ENCODE data around the gene INVS. TPM values are rescaled to one million over a fixed set of nuclear protein-coding genes. Genes with fewer than 3 reads are reported as not detected.

The INVS gene
- total RNA-seq, 4 donors from 2014 or later, result 21.0 to 47.8 (median 31.6) TPM

GRCh38 chr9:100170556-100170955 is 71.5 kb downstream of the INVS start:
- Histone ChIP-seq H3K36me3 (peaks cover 0 to 11% (median 0%) of the 10 kb centered on the region in 4 donors), H3K9me3 (peaks cover 6 to 9% of the 10 kb centered on the region in 2 donors), H3K27me3 (no peaks in the 10 kb centered on the region), H3K4me3 (no peak overlapping the region), H3K4me1 (no peaks in the 10 kb centered on the region), H3K27ac (no peak overlapping the region)
- no peak for DNase-seq
- in situ Hi-C loops (cut with MboI; ENCODE audit: low pct_ligation_motif_present in 1 of 4, low pct_unique_long_range_greater_than_20kb in 1 of 4, low sequenced_read_pairs in 3 of 4), result no loop called here
- intact Hi-C loops (cut with DNase I; ENCODE audit: low total_unique reads), result no loop called here
- TF ChIP-seq POLR2A (IDR thresholded peaks at IDR 0.05) (no peak), POLR2AphosphoS5 (IDR thresholded peaks at IDR 0.05) (no peak), EP300 (IDR thresholded peaks at IDR 0.05; ENCODE audit: low read depth) (no peak), CTCF (IDR thresholded peaks at IDR 0.05) (no peak)

- H3K27ac ChIP-seq, result no peak overlapping the region
- peaks cover 23 to 25% of the 10 kb centered on the region in 2 donors for H3K9me3 ChIP-seq
- intact Hi-C loops (cut with DNase I; ENCODE audit: low total_unique reads), result no loop called here
- no peak overlapping the region for H3K4me3 ChIP-seq
- DNase-seq, result no peak
- peaks cover 0 to 4% (median under 1%) of the 10 kb centered on the region in 4 donors for H3K36me3 ChIP-seq
- 50 to 67% methylated on average over 1 of the region's 1 CpG for WGBS, 2 donors (ENCODE audit: low coverage in 1 of 2)
- in situ Hi-C loops (cut with MboI; ENCODE audit: low pct_ligation_motif_present in 1 of 4, low pct_unique_long_range_greater_than_20kb in 1 of 4, low sequenced_read_pairs in 3 of 4), result no loop called here
- no peaks in the 10 kb centered on the region for H3K4me1 ChIP-seq
- H3K27me3 ChIP-seq, result no peaks in the 10 kb centered on the region
- no peak for TF ChIP-seq EP300 (IDR thresholded peaks at IDR 0.05; ENCODE audit: low read depth)
- TF ChIP-seq POLR2AphosphoS5 (IDR thresholded peaks at IDR 0.05), result no peak
- no peak for TF ChIP-seq CTCF (IDR thresholded peaks at IDR 0.05)
These were observed 87.3 kb downstream of the INVS start for GRCh38 chr9:100186356-100186755.

GRCh38 chr9:100190339-100190738 is 91.3 kb downstream of the INVS start:
- Histone ChIP-seq H3K27ac (no peak overlapping the region), H3K27me3 (no peaks in the 10 kb centered on the region), H3K36me3 (peaks cover 0 to 6% (median 2%) of the 10 kb centered on the region in 4 donors), H3K4me1 (no peaks in the 10 kb centered on the region), H3K9me3 (peaks cover 25 to 38% of the 10 kb centered on the region in 2 donors), H3K4me3 (no peak overlapping the region)
- no peak for TF ChIP-seq POLR2A (IDR thresholded peaks at IDR 0.05)
- no peak for TF ChIP-seq CTCF (IDR thresholded peaks at IDR 0.05)
- no peak for TF ChIP-seq POLR2AphosphoS5 (IDR thresholded peaks at IDR 0.05)
- in situ Hi-C loops (cut with MboI; ENCODE audit: low pct_ligation_motif_present in 1 of 4, low pct_unique_long_range_greater_than_20kb in 1 of 4, low sequenced_read_pairs in 3 of 4) (no loop called here), intact Hi-C loops (cut with DNase I; ENCODE audit: low total_unique reads) (no loop called here)
- no peak for DNase-seq
- WGBS, 2 donors (ENCODE audit: low coverage in 1 of 2), result 93 to 100% methylated on average over 2 of the region's 2 CpGs

GRCh38 chr9:100191264-100191663 is 92.2 kb downstream of the INVS start:
- no peak for TF ChIP-seq POLR2AphosphoS5 (IDR thresholded peaks at IDR 0.05)
- no peak for TF ChIP-seq POLR2A (IDR thresholded peaks at IDR 0.05)
- TF ChIP-seq CTCF (IDR thresholded peaks at IDR 0.05), result no peak
- TF ChIP-seq EP300 (IDR thresholded peaks at IDR 0.05; ENCODE audit: low read depth), result no peak
- Histone ChIP-seq H3K4me1 (no peaks in the 10 kb centered on the region), H3K4me3 (no peak overlapping the region), H3K9me3 (peaks cover 25 to 38% of the 10 kb centered on the region in 2 donors), H3K36me3 (peaks cover 0 to 6% (median 2%) of the 10 kb centered on the region in 4 donors), H3K27me3 (no peaks in the 10 kb centered on the region), H3K27ac (no peak overlapping the region)
- DNase-seq, result no peak
- intact Hi-C loops (cut with DNase I; ENCODE audit: low total_unique reads) (no loop called here), in situ Hi-C loops (cut with MboI; ENCODE audit: low pct_ligation_motif_present in 1 of 4, low pct_unique_long_range_greater_than_20kb in 1 of 4, low sequenced_read_pairs in 3 of 4) (no loop called here)
